NCI-H1436 treated with DMSO at 0.1 percent for 48 hours (cell line): ENCODE data around the gene SPDYE4.

Source experiments
- DNase-seq: peaks from one replicate; lab custom pipeline; 2025; lab: John Stamatoyannopoulos, UW

SPDYE4 gene

GRCh38 chr17:8785547-8786413 lies 27.4 kb upstream of the SPDYE4 start:
- no peak for DNase-seq

GRCh38 chr17:8782176-8782575 lies 23.8 kb upstream of the SPDYE4 start:
- DNase-seq = no peak

GRCh38 chr17:8781776-8782175 lies 23.4 kb upstream of the SPDYE4 start:
- no peak for DNase-seq

- no peak for DNase-seq
Measured at GRCh38 chr17:8776881-8777280, 18.5 kb upstream of the SPDYE4 start.

GRCh38 chr17:8776248-8776647 lies 17.9 kb upstream of the SPDYE4 start:
- DNase-seq = no peak

- no peak for DNase-seq
Measured at GRCh38 chr17:8766731-8767130, 8.4 kb upstream of the SPDYE4 start.

- no peak for DNase-seq
Measured at GRCh38 chr17:8762012-8762411, 3.7 kb upstream of the SPDYE4 start.

GRCh38 chr17:8757189-8757588 lies 1.2 kb downstream of the SPDYE4 start:
- DNase-seq = no peak

GRCh38 chr17:8755590-8756255 lies 2.6 kb downstream of the SPDYE4 start:
- DNase-seq = no peak

- DNase-seq = no peak
Measured at GRCh38 chr17:8754890-8755289, 3.5 kb downstream of the SPDYE4 start.

- DNase-seq = no peak
Measured at GRCh38 chr17:8753976-8754440, 4.3 kb downstream of the SPDYE4 start.

- no peak for DNase-seq
Measured at GRCh38 chr17:8753136-8753975, 5.0 kb downstream of the SPDYE4 start.

- no peak for DNase-seq
Measured at GRCh38 chr17:8749616-8750015, 8.7 kb downstream of the SPDYE4 start.

- no peak for DNase-seq
Measured at GRCh38 chr17:8747742-8748141, 10.6 kb downstream of the SPDYE4 start.

GRCh38 chr17:8746501-8747236 lies 11.7 kb downstream of the SPDYE4 start:
- DNase-seq = no peak

- no peak for DNase-seq
Measured at GRCh38 chr17:8745586-8746500, 12.5 kb downstream of the SPDYE4 start.

GRCh38 chr17:8744086-8744785 lies 14.1 kb downstream of the SPDYE4 start:
- DNase-seq = no peak

- DNase-seq = no peak
Measured at GRCh38 chr17:8742819-8743218, 15.5 kb downstream of the SPDYE4 start.

- DNase-seq = no peak
Measured at GRCh38 chr17:8742274-8742673, 16.1 kb downstream of the SPDYE4 start.

- no peak for DNase-seq
Measured at GRCh38 chr17:8741771-8742170, 16.6 kb downstream of the SPDYE4 start.
